ENCODE results near the gene PHLDA2.

GRCh38 chr11:2897048-2897447 is 32.2 kb downstream of the PHLDA2 start:
- no peak for TF ChIP-seq CTCF (conservative IDR thresholded peaks at IDR 0.05; ENCODE audit: low read depth in 2 of 2)
- TF ChIP-seq POLR2AphosphoS5 (IDR thresholded peaks at IDR 0.05; ENCODE audit: low read depth), result no peak
- no peak for TF ChIP-seq ZNF331 (CRISPR knock-in tag; IDR thresholded peaks at IDR 0.05; ENCODE audit: low read depth)
